Endothelial cell of umbilical vein (primary cell): Measurements from ENCODE around the gene SPATS2L. TPM values are rescaled to one million over a fixed set of nuclear protein-coding genes. Genes with fewer than 3 reads are reported as not detected.

ENCODE experiments used
- BruUV-seq: library from RNA; stranded (reverse); fragments of 400-500 nt; replicated peaks from 2 replicates; lab custom pipeline; 2021; lab: Mats Ljungman, UMichigan
- CTCF ChIA-PET: fragments of 300-600, 350-600 bp; sonication (Branson Sonifier 250); formaldehyde crosslinking; loops from one replicate; lab custom pipeline; 2021; ENCODE audit warnings: antibody characterized with exemption, inconsistent platforms; lab: Charles Lee
- POLR2A ChIA-PET: fragments of 300-600, 350-600 bp; sonication (Branson Sonifier 250); formaldehyde crosslinking; loops from one replicate; lab custom pipeline; 2021; ENCODE audit warnings: antibody characterized with exemption, inconsistent platforms; lab: Charles Lee
- DNase-seq: peaks from one replicate; pipeline ENCODE4 v3.0.0-alpha.2; 2011; ENCODE audit warnings: low read depth, low spot score
- FAIRE-seq: peaks from 2 replicates; lab custom pipeline; 2011; peaks lifted over from hg19 to GRCh38; lab: Jason Lieb, UNC
- H2AFZ ChIP-seq: 2 replicates; pipeline ENCODE4 v1.6.0; 2012; ENCODE audit warnings: low read depth, low read length, control low read depth, inconsistent platforms
- H3K27ac ChIP-seq: 2 replicates; pipeline ENCODE4 v1.5.1; 2011; ENCODE audit warnings: low read depth, mild to moderate bottlenecking, control low read depth, low read length, moderate library complexity; ENCODE audit not compliant: insufficient read depth
- H3K27me3 ChIP-seq, 2 experiments: 2 replicates each; pipeline versions ENCODE4 v1.6.0 to v1.6.1; 2011; ENCODE audit warnings: low read length in 2 of 2, mixed read lengths in 1 of 2; ENCODE audit not compliant: control insufficient read depth in 2 of 2, insufficient read depth in 2 of 2
- H3K36me3 ChIP-seq, 2 experiments: 2 replicates in 1 of 2; 3 replicates in 1 of 2; pipeline ENCODE4 v1.5.1; 2011; ENCODE audit warnings: low read length in 2 of 2, mild to moderate bottlenecking in 1 of 2, moderate library complexity in 1 of 2; ENCODE audit not compliant: control insufficient read depth in 2 of 2, insufficient read depth in 2 of 2; ENCODE audit errors: extremely low read depth in 1 of 2
- H3K4me1 ChIP-seq: 3 replicates; pipeline ENCODE4 v1.5.1; 2011; ENCODE audit warnings: mild to moderate bottlenecking, low read length; ENCODE audit not compliant: control insufficient read depth, insufficient read depth; ENCODE audit errors: extremely low read depth
- H3K4me2 ChIP-seq: 2 replicates; pipeline ENCODE4 v1.6.1; 2011; ENCODE audit warnings: low read length, control low read depth, mixed read lengths; ENCODE audit not compliant: insufficient read depth
- H3K4me3 ChIP-seq, 3 experiments: fragments of 200-600 bp in 1 of 3; sonication (generic), shearing (Covaris generic) in 1 of 3; replicated peaks in 1 of 3; 2 replicates each; pipeline ENCODE4 v1.5.1; 2011 to 2016; ENCODE audit warnings: control low read depth in 3 of 3, low read length in 3 of 3, mild to moderate bottlenecking in 2 of 3, inconsistent platforms in 1 of 3, low read depth in 1 of 3, moderate library complexity in 1 of 3; ENCODE audit not compliant: insufficient read depth in 1 of 3
- H3K79me2 ChIP-seq: 2 replicates; pipeline ENCODE4 v1.6.0; 2012; ENCODE audit warnings: low read length, inconsistent platforms; ENCODE audit not compliant: control insufficient read depth, insufficient read depth
- H3K9ac ChIP-seq: replicated peaks from 2 replicates; pipeline ENCODE3; 2011; ENCODE audit warnings: low read length, control low read depth; ENCODE audit not compliant: insufficient read depth; ENCODE audit errors: extremely low read depth
- H3K9me1 ChIP-seq: replicated peaks from 3 replicates; pipeline ENCODE4 v1.6.0; 2011; ENCODE audit warnings: mild to moderate bottlenecking, low read length; ENCODE audit not compliant: control insufficient read depth, insufficient read depth; ENCODE audit errors: extremely low read depth
- H3K9me3 ChIP-seq: replicated peaks from 2 replicates; pipeline ENCODE4 v1.5.1; 2012; ENCODE audit warnings: low read length, inconsistent platforms; ENCODE audit not compliant: control insufficient read depth, insufficient read depth
- H4K20me1 ChIP-seq: replicated peaks from 2 replicates; pipeline ENCODE3; 2011; ENCODE audit warnings: mild to moderate bottlenecking, low read length; ENCODE audit not compliant: control insufficient read depth, insufficient read depth; ENCODE audit errors: extremely low read depth
- CTCF ChIP-seq, 2 donors: IDR thresholded peaks; 1 replicate in 1 of 2; 2 replicates in 1 of 2; pipeline ENCODE4 v1.5.1; 2011; ENCODE audit warnings: low read length in 2 of 2, mild to moderate bottlenecking in 2 of 2, moderate library complexity in 2 of 2, control low read depth in 1 of 2, inconsistent platforms in 1 of 2, low read depth in 1 of 2; ENCODE audit not compliant: insufficient read depth in 1 of 2; ENCODE audit errors: extremely low read depth in 1 of 2
- EZH2 ChIP-seq: IDR thresholded peaks from 2 replicates; pipeline ENCODE4 v1.6.1; 2012; ENCODE audit warnings: borderline replicate concordance, low read depth, mild to moderate bottlenecking, moderate library complexity, low read length, inconsistent platforms; ENCODE audit not compliant: severe bottlenecking
- FOS ChIP-seq: IDR thresholded peaks from 2 replicates; pipeline ENCODE4 v1.6.1; 2011; ENCODE audit warnings: mild to moderate bottlenecking, low read length, moderate library complexity, borderline replicate concordance; ENCODE audit not compliant: insufficient read depth
- GATA2 ChIP-seq: IDR thresholded peaks from 2 replicates; pipeline ENCODE4 v1.7.0; 2011; ENCODE audit warnings: low read depth, mild to moderate bottlenecking, moderate library complexity, mixed read lengths, low read length; ENCODE audit not compliant: insufficient read length, insufficient read depth
- JUN ChIP-seq: IDR thresholded peaks from 2 replicates; pipeline ENCODE4 v1.6.1; 2011; ENCODE audit warnings: borderline replicate concordance, low read depth; ENCODE audit not compliant: insufficient read length, insufficient read depth
- MAX ChIP-seq: IDR thresholded peaks from 2 replicates; pipeline ENCODE4 v1.6.1; 2011; ENCODE audit not compliant: insufficient read depth, insufficient read length
- MYC ChIP-seq: IDR thresholded peaks from one replicate; pipeline ENCODE4 v1.6.1; 2011; ENCODE audit warnings: mild to moderate bottlenecking, low read depth, low read length
- POLR2A ChIP-seq: IDR thresholded peaks from 2 replicates; pipeline ENCODE4 v1.6.1; 2012; ENCODE audit warnings: low read depth, mild to moderate bottlenecking, control low read depth, low read length
- POLR2AphosphoS5 ChIP-seq: IDR thresholded peaks from 2 replicates; pipeline ENCODE4 v1.6.1; 2012; ENCODE audit warnings: low read depth, mild to moderate bottlenecking, control low read depth, low read length, moderate library complexity; ENCODE audit not compliant: insufficient read depth
- dilution Hi-C: fragments of 300-500 bp; cut with MboI; formaldehyde crosslinking; loops from one replicate; pipeline ENCODE4 v1.15.0; 2019; ENCODE audit warnings: low sequenced_read_pairs; ENCODE audit not compliant: extremely low pct_ligation_motif_present
- intact Hi-C: fragments of 100-400 bp; cut with micrococcal nuclease; formaldehyde crosslinking; loops from one replicate; pipeline ENCODE4 v1.10.0; 2022
- polyA plus RNA-seq, 4 experiments: library from polyadenylated mRNA; depleted of rRNA in 3 of 4; stranded (reverse) in 3 of 4; unstranded in 1 of 4; fragments of >200 nt; gene quantifications; 2 replicates each; pipeline versions ENCODE4 v1.2.1 to v1.2.3, GENCODE V29; 2011 to 2012; ENCODE audit warnings: missing spikeins in 1 of 4
- total RNA-seq: library from RNA; stranded (reverse); gene quantifications from 2 replicates; pipeline ENCODE4 v1.2.3, GENCODE V29; 2021

The SPATS2L gene
- total and polyA plus RNA-seq, 2 donors (not counting 3 experiments of a cell fraction or from before 2014, with no cell fraction given) = 29.1 to 72.9 TPM

DNA sequence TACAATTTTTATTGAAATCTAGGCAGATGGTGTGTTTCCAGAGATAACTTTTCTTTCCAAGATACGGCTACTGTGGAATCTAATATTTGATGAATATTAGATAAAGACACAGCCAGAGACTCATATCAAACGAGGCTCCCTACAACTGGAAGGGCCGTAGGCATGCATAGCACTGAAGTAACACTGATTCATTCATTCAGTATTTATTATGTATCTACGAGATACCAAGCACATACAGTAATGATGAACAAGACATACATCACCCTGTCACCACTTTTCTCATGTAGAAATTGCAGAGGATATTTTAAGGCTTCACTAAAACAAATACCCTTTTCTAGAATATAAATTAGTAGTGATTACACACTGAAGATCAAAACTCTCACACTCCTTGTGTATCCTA is 128.9 kb downstream of the SPATS2L start:
- no peaks in the 10 kb centered on the region for H4K20me1 ChIP-seq
- H3K9me3 ChIP-seq = no peaks in the 10 kb centered on the region
- H3K4me2 ChIP-seq = no peak overlapping the region
- no peaks in the 10 kb centered on the region for H3K27me3 ChIP-seq
- peaks cover 0 to 3% of the 10 kb centered on the region in 2 experiments for H3K36me3 ChIP-seq
- H3K4me3 ChIP-seq = no peak overlapping the region
- dilution Hi-C loops (no loop called here), intact Hi-C loops (no loop called here)
- H3K27ac ChIP-seq = no peak overlapping the region
- DNase-seq (no peak), FAIRE-seq (no peak)
- H3K9me1 ChIP-seq = peaks cover 2% of the 10 kb centered on the region
- BruUV-seq = no TSS peak
- ChIA-PET CTCF (no interaction called here), POLR2A (no interaction called here)
- no peak overlapping the region for H3K9ac ChIP-seq
- peaks cover 11% of the 10 kb centered on the region for H3K4me1 ChIP-seq
- H2AFZ ChIP-seq = no peak overlapping the region
- H3K79me2 ChIP-seq = no peaks in the 10 kb centered on the region
- no peak for TF ChIP-seq CTCF (IDR thresholded peaks at IDR 0.05; ENCODE audit: extremely low read depth in 1 of 2, insufficient read depth in 1 of 2, low read depth in 1 of 2, low read length in 2 of 2)
- TF ChIP-seq JUN = no peak
- no peak for TF ChIP-seq EZH2
- TF ChIP-seq MYC = no peak
- no peak for TF ChIP-seq POLR2AphosphoS5
- no peak for TF ChIP-seq MAX
- no peak for TF ChIP-seq GATA2
- no peak for TF ChIP-seq POLR2A
- no peak for TF ChIP-seq FOS
